IPS-18a (cell line): ENCODE data around the gene OGDH.
"Not testable (repeated sequence)": the region's sequence is repeated elsewhere in the genome, so short reads cannot be mapped to it uniquely, and the experiment has no call there.

ENCODE experiments used
- H3K27ac ChIP-seq: one replicate; pipeline ENCODE4 v1.5.1; 2013; ENCODE audit warnings: low read length
- H3K27me3 ChIP-seq: one replicate; pipeline ENCODE4 v1.6.1; 2013; ENCODE audit warnings: mild to moderate bottlenecking, low read length; ENCODE audit not compliant: control insufficient read depth, insufficient read depth
- H3K36me3 ChIP-seq: one replicate; pipeline ENCODE4 v1.6.1; 2013; ENCODE audit warnings: low read depth, low read length; ENCODE audit not compliant: control insufficient read depth
- H3K4me1 ChIP-seq: one replicate; pipeline ENCODE4 v1.6.1; 2013; ENCODE audit warnings: low read depth, low read length; ENCODE audit not compliant: control insufficient read depth
- H3K4me3 ChIP-seq: one replicate; pipeline ENCODE4 v1.5.1; 2013; ENCODE audit warnings: low read length
- H3K9ac ChIP-seq: one replicate; pipeline ENCODE4 v1.6.1; 2013; ENCODE audit warnings: mild to moderate bottlenecking, low read length, moderate library complexity
- H3K9me3 ChIP-seq: one replicate; pipeline ENCODE4 v1.6.1; 2013; ENCODE audit warnings: low read depth, low read length; ENCODE audit not compliant: control insufficient read depth

OGDH gene

DNA sequence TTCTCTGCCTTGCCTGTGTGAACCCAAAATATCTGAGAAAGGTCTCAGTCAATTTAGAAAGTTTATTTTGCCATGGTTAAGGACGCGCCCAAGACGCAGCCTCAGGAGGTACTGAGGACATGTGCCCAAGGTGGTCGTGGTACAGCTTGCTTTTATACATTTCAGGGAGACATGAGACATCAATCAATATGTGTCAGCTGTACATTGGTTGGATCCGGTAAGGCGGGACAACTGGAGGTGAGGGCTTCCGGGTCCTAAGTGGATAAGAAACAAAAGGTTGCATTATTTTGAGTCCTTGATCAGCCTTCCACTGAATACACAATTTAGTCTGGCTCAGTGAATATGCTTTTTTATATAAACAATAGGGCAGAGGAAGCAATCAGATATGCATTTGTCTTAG is 119.8 kb downstream of the OGDH start:
- not testable (repeated sequence) for H3K36me3 ChIP-seq, H3K4me1 ChIP-seq, H3K27me3 ChIP-seq, H3K27ac ChIP-seq, H3K9ac ChIP-seq, H3K4me3 ChIP-seq, H3K9me3 ChIP-seq

DNA sequence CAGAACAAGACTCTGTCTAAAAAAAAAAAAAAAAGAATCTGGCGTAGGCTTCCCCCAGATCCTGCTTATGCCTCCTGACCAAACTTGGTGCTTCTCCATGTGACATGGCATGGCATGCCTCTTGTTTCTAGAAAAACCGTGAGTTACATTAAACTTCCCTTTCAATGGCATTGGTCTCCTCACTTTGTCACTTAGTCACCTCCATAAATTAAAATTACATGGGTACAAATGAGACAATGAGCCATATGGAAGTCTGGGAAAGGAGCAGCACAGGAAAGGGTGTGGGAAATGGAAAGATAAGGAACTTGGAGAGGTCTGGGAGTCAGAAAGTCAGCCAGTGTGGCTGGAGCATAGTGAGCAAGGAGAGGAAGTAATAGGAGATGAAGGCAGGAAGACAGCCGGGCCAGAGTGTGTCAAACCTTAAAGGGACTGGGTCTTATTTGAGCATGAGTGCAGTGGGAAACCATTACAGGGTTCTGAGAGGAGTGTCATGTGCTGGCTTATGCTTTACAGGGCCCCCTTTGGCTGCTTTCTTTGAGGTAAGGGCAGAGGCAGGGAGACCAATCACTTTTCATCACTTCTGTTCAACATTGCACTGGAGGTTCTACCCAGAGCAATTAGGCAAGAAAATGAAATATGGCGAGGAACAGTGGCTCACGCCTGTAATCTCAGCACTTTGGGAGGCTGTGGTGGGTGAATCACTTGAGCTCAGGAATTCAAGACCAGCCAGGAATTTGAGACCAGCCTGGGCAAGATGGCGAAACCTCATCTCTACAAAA is 120.9 kb downstream of the OGDH start:
- no peaks in the 10 kb centered on the region for H3K9me3 ChIP-seq
- H3K36me3 ChIP-seq: no peaks in the 10 kb centered on the region
- H3K27me3 ChIP-seq: no peaks in the 10 kb centered on the region
- H3K27ac ChIP-seq: no peak overlapping the region
- H3K4me3 ChIP-seq: no peak overlapping the region
- H3K9ac ChIP-seq: no peak overlapping the region
- no peaks in the 10 kb centered on the region for H3K4me1 ChIP-seq

DNA sequence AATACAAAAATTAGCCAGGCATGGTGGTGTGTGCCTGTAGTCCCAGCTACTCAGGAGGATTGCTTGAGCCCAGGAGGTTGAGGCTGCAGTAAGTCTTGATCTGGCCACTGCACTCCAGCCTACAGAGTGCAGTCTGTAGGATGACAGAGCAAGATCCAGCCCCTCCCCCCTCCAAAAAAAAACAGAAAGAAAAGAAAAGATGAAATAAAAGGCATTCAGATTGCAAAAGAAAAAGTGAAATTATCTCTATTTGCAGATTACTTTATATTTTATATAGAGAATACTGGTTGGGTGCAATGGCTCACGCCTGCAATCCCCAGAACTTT is 121.5 kb downstream of the OGDH start:
- Histone ChIP-seq H3K36me3 (no peaks in the 10 kb centered on the region), H3K9me3 (no peaks in the 10 kb centered on the region), H3K4me3 (no peak overlapping the region), H3K4me1 (no peaks in the 10 kb centered on the region), H3K9ac (no peak overlapping the region), H3K27me3 (no peaks in the 10 kb centered on the region), H3K27ac (no peak overlapping the region)

DNA sequence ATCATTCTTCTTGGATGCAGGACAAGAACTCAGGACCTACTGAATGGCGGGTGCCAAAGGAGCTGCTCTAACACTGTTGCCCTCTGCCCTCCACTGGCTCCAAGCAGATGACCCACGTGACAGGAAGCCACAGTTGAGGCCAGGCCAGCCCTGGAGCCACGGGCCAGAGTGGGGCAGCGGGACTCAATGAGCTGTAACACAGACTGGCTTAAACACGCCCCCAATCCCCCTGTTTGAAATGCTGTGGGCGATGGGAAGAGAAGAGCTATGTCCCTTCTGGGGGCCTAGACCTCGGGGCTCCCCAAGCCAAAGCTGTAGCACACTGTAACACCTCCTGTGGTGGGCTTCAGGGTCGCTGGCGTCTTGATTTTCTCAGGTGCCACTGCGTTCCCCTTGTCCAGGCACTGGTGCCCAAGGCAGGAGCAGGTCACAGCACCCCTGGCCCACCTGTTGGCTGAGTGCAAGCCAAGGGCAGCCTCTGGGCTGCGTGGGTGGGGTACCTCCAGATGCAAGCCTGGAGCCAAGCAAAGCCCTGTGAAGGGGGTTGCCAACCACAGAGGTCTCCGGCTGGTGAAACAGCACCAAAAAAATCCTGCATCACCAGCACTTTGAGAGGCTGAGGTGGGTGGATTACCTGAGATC is 123.6 kb downstream of the OGDH start:
- Histone ChIP-seq H3K9me3 (no peaks in the 10 kb centered on the region), H3K9ac (no peak overlapping the region), H3K4me1 (no peaks in the 10 kb centered on the region), H3K27me3 (no peaks in the 10 kb centered on the region), H3K27ac (no peak overlapping the region), H3K4me3 (no peak overlapping the region), H3K36me3 (no peaks in the 10 kb centered on the region)

DNA sequence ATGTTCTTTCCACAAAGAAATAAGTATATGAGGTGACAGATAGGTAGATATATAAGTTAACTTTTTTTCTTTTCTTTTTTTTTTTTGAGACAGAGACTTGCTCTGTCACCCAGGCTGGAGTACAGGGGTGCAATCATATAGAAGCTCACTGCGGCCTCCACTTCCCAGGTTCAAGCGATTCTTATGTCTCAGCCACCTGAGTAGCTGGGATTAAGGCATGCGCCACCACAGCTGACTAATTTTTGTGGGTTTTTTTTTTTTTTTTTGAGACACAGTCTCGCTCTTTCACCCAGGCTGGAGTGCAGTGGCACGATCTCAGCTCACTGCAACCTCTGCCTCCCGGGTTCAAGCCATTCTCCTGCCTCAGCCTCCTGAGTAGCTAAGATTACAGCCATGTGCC is 126.5 kb downstream of the OGDH start:
- H3K4me3 ChIP-seq, H3K27me3 ChIP-seq, H3K9me3 ChIP-seq, H3K27ac ChIP-seq, H3K36me3 ChIP-seq, H3K9ac ChIP-seq, H3K4me1 ChIP-seq: not testable (repeated sequence)

DNA sequence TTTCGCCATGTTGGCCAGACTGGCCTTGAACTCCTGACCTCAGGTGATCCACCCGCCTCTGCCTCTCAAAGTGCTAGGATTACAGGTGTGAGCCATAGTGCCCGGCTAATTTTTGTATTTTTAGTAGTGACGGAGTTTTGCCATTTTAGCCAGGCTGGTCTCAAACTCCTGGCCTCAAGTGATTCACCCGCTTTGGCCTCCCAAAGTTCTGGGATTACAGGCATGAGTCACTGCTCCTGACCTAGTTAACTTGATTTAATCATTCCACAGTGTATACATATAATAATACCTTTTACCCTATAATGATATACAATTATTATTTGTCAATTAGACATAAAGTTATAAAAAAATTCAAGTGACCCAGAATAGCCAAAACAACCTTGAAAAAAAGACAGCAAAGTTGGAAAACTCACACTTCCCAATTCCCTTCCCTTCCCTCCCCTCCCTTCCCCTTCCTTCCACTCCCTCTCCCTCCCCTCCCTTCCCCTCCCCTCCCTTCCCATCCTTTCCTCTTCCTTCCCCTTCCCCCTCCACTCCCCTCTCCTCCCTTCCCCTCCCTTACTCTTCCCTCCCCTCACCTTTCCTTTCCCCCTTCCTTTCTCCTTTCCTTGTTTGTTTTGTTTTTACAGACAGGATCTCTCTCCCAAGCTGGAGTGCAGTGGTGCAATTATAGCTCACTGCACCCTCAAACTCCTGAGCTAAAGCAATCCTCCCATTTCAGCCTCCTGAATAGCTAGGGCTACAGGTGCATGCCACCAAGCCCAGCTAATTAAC is 127.5 kb downstream of the OGDH start:
- H3K27ac ChIP-seq: no peak overlapping the region
- no peak overlapping the region for H3K4me3 ChIP-seq
- no peak overlapping the region for H3K9ac ChIP-seq
- no peaks in the 10 kb centered on the region for H3K9me3 ChIP-seq
- no peaks in the 10 kb centered on the region for H3K36me3 ChIP-seq
- H3K4me1 ChIP-seq: no peaks in the 10 kb centered on the region
- no peaks in the 10 kb centered on the region for H3K27me3 ChIP-seq

DNA sequence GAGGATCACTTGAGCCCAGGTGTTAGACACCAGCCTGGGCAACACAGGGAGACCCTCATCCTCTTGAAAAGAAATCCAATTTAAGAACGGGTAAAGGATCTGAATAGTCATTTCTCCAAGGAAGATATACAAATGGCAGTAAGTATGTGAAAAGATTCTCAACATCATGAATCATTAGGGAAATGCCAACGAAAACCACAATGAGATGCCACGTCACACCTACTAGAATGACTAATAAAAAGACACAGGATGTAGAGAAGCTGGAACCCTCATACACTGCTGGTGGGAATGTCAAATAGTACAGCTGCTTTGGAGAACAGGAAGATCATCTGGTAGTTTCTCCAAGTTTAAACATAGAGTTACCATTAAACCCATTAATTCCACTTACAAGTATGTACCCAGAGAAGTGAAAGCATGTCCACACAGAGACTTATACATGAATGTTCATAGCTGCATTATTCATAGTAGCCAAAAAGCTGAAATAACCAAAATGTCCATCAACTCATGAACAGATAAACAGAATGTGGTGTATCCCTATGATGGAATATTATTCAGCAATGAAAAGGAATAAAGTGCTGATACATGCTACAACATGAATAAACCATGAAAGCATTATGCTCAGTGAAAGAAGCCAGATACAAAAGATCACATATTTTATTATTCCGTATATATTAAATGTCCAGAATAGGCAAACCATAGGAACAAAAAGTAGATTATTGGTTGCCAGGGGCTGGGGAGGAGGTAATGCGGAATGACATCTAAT is 129.2 kb downstream of the OGDH start:
- no peaks in the 10 kb centered on the region for H3K9me3 ChIP-seq
- no peak overlapping the region for H3K27ac ChIP-seq
- H3K9ac ChIP-seq: no peak overlapping the region
- H3K4me1 ChIP-seq: no peaks in the 10 kb centered on the region
- H3K4me3 ChIP-seq: no peak overlapping the region
- H3K27me3 ChIP-seq: no peaks in the 10 kb centered on the region
- H3K36me3 ChIP-seq: no peaks in the 10 kb centered on the region

DNA sequence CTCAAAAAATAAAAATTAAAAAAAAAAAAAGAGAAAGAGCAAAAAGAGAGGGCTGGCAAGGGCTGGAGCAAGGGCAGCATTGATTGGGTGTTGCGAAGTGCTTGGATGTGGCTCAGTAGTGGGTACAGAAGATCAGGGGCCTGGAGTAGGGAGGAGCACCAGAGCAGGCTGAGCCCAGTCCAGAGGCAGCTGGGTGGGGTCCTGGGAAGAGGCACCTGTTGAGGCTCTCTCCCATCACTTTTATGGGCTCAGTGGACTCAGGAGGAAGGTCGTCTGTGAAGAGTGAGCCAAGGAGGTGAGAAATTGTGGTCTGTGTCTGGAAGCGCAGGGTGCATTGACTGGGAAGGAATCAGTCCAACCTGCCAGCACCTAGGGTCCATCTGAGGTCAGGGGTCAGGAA is 130.5 kb downstream of the OGDH start:
- Histone ChIP-seq H3K27me3 (no peaks in the 10 kb centered on the region), H3K9me3 (no peaks in the 10 kb centered on the region), H3K27ac (no peak overlapping the region), H3K4me3 (no peak overlapping the region), H3K4me1 (no peaks in the 10 kb centered on the region), H3K36me3 (no peaks in the 10 kb centered on the region), H3K9ac (no peak overlapping the region)

DNA sequence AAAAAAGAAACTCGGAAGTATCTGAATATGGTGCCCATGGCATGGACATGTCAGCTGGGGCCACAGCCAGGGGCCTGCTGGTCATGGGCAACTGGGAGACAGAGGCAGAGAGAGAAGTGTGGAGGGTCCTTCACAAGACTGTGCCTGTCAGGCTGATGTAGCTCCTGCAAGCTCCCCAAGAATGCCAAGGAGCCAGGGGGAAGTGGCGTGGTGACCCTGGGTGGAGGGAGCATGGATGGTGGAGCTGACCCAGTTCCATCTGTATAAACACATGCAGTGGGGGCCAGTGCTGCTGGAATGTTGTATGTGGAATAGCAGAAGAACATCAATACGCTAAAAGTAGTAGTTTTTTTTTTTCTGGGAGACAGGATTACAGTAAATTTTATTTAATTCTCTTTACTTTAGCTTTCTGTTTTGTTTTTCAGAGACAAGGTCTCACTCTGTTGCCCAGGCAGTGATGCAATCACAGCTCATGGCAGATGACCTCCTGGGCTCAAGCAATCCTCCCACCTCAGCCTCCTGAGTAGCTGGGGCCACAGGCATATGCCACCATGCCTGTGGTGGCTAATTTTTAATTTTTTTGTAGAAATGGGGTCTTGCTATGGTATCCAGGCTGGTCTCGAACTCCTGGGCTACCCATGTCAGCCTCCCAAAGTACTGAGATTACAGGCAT is 131.8 kb downstream of the OGDH start:
- Histone ChIP-seq H3K9ac (no peak overlapping the region), H3K27me3 (no peaks in the 10 kb centered on the region), H3K27ac (no peak overlapping the region), H3K4me3 (no peak overlapping the region), H3K9me3 (no peaks in the 10 kb centered on the region), H3K4me1 (no peaks in the 10 kb centered on the region), H3K36me3 (no peaks in the 10 kb centered on the region)

DNA sequence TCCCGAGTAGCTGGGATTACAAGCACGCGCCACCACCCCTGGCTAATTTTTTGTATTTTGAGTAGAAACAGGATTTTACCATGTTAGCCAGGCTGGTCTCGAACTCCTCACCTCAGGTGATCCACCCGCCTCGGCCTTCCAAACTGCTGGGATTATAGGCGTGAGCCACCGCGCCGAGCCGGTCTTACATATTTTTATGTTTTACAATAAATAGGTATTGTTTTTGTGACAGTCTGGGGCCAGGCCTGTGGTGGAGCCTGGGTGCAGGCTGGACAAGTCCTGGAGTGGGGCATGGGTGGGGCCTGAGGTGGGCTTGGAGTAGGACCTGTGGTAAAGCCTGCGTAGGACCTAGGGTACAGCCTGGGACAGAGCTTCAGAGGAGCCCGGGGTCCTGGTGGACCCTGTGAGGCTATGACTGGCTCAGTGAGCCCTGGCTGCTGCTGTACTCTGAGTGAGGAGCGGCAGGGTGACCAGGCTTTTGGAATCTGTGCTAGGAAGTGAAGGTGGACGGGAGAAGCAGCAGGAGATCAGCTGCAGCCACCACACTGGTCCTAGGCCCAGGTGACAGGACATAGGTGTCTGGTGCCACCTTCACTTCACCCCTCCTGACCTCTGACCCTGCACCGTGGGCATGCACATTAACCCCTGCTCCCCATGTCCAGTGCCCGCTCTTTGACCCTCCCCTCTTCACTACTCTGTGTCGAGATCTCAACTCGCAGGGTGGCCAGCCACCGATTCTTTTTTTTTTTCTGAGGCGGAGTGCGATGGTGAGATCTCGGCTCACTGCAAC is 132.6 kb downstream of the OGDH start:
- no peaks in the 10 kb centered on the region for H3K4me1 ChIP-seq
- H3K27me3 ChIP-seq: no peaks in the 10 kb centered on the region
- no peaks in the 10 kb centered on the region for H3K36me3 ChIP-seq
- no peak overlapping the region for H3K27ac ChIP-seq
- no peak overlapping the region for H3K9ac ChIP-seq
- H3K4me3 ChIP-seq: no peak overlapping the region
- no peaks in the 10 kb centered on the region for H3K9me3 ChIP-seq
